ENCODE data around the gene HECTD4.
"Not testable (repeated sequence)": the region's sequence is repeated elsewhere in the genome, so short reads cannot be mapped to it uniquely, and the experiment has no call there.

The HECTD4 gene

DNA sequence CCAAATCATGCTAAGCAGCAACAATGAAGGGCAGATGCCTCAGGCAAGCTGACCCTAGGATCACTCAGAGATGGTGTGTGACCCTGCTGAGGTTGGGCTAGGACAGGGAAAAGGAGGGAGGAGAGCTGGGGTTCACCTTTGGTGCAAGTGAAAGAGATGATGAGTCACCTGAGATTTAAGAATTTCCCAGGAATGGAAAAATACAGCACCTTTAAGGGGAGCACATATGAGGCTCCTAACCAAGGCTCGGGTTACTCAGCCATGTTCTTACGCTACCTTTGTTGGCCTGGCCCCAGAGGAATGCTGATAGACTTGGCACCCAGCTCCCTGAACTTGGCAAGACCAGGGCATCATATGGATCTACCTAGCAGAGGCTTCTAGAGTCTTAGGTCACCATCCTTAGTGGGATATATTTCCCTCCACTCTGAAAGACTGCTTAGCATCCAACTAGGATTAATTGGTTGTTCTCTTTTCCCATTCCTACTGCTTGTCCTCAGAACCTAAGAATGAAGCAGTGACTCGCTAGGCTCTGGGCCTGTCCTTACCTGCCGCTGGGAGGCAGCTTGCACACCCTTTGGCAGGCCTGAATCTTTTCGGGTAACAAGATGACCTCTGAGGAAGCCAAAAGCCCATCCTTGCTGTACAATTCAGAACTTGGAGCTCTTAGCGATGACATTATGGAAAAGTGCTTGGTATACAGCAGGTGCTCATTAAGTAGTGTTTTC is 269.7 kb downstream of the HECTD4 start:
- no peak for DNase-seq

DNA sequence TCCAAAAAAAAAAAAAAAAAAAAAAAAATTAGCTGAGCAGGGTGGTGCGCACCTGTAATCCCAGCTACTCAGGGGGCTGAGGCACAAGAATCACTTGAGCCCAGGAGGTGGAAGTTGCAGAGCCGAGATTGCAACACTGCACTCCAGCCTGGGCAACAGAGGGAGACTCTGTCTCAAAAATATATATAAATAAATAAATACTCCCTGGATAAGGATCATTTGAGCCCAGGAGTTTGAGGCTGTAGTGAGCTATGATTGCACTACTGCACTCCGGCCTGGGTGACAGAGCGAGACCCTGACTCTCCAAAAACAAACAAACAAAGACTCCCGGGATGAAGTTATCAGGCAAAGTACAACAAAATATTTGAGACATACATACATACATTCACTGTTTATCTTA is 270.3 kb downstream of the HECTD4 start:
- DNase-seq: no peak

DNA sequence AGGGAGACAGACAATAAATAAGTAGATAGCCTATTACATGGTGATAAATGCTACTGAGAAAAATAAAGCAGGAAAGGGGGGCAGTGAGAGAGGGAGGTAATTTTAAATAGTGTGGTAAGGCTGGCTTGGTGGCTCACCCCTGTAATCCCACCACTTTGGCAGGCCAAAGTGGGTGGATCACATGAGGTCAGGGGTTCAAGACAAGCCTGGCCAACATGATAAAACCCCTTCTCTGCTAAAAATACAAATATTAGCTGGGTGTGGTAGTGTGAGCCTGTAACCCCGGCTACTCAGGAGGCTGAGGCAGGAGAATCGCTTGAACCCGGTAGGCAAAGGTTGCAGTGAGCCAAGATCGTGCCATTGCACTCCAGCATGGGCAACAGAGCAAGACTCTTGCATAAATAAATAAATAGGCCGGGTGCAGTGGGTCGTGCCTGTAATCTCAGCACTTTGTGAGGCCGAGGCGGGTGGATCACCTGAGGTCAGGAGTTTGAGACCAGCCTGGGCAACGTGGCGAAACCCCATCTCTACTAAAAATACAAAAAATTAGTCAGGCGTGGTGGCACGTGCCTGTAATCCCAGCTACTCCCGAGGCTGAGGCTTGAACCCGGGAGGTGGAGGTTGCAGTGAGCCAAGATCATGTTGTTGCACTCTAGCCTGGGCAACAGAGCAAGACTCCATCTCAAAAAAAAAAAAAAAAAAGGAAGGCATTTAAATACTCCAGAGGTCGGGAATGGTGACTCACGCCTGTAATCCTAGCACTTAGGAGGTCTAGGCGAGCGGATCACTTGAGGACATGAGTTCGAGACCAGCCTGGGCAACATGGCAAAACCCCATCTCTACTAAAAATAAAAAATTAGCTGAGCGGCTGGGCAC is 271.2 kb downstream of the HECTD4 start:
- DNase-seq: not testable (repeated sequence)
